ENCODE results near the gene UST.
"Not testable (repeated sequence)": the region's sequence is repeated elsewhere in the genome, so short reads cannot be mapped to it uniquely, and the experiment has no call there.

Gene UST

DNA sequence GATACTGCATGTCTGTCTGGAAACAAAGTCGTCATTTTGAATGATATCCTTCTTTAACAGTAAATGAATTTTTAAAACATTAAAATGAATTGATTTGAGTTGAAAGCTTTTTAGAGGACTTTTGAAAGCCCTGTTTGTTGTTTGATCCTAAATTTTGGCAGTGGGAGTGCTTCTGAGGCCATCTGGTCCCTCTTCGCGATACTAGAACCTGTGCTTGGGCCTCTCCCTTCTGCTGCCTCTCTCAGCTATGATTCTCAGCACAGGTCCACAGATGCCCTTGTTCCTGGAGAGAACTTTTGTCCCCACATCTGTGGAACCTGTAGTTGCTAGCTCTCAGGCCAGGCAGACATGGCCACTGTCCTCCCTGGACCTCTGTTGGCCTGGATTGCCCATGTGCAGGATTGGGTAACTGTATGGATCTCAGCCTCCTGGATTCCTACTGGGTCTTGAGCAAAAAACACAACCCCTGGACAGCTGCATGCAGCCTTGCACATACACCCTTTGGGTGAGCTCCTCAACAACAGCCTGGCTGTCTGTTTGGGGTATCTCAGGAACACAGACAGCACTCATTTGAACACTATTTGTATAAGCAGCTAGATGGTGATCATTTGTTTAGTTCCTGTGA, 21.9 kb downstream of the UST start:
- no peak for DNase-seq

DNA sequence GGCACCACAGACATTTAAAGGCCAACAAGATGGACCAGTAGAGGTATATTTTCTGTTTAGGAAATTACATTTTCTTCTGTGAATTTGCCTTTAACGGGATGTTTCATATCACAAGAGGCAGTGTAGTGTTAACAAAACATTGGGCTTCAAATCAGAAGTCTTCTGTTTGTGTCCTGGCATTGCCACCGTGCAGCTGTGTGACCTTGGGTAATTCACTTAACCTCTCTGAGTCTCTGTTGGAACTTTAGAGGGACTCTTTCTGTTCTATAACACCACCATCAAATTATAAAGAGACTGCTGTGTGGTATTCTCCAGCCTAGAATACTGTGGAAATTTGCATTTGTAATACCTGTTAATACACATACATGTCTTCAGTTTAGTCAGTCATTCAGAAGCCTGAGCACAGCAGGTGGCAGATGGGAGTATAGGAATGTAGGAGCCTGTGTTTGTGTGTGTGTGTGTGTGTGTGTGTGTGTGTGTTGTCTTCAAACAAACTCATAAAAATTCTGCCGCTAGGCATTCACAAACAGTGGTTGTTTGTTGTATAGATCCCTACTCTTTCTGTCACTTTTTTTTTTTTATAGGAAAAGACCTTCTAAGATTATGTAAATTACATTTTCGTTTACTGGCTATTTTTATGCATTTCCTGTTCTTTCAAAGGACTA, 22.6 kb downstream of the UST start:
- DNase-seq = no peak

DNA sequence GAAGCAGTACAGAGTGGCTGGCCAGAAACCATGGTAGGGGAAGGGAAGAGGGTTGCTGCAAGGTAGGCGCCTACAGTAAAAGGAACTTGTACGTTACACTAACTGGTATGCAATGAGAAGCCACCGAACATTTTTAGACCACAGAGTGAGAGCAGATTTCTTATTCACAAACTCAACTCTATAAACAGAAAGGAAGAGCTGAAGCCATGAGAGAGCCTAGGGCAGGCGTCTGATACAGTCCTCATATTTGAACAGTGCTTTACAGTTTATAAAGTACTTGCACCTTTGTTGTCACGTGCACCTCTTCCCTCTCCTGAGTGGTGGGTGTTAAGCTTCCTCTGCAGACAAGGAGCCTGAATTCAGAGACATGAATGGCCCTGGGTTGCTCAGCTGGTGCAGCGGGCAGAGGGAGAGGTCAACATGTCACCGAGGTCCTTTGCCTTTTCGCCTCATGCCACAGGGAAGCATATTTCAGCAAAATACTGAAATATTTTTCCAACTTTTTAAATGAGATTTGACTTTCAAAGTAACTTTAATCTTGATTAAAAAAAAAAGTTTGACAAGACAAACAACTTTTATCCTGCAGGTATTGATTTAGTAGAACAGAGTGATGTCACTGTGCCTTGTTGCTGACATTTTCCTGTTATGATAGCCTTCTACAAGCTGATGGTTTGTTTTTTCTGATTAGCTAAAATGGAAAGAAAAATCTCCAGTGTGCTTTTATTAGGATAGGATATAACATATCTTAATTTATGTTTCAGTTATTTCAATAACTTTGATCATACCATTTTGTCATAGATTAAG, 23.8 kb downstream of the UST start:
- DNase-seq = no peak

DNA sequence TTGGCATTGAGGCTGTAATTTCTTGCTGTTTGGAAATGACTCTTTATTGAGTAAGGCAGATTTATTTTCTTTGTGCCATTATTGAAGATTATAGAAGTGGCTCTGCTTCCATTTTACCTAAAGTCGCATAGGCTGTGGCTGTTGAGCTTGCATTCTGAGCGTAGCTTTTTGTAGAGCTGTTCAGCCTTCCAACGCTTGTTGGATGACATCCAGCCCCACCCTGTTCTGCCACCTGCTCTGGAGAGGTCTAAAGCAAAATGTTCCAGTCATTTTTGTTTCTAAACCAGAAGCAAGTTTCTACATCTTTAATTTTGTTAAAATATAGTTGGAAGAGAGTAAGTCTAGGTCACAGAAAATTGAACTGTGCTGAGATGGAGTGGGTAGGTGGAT, 24.4 kb downstream of the UST start:
- no peak for DNase-seq

DNA sequence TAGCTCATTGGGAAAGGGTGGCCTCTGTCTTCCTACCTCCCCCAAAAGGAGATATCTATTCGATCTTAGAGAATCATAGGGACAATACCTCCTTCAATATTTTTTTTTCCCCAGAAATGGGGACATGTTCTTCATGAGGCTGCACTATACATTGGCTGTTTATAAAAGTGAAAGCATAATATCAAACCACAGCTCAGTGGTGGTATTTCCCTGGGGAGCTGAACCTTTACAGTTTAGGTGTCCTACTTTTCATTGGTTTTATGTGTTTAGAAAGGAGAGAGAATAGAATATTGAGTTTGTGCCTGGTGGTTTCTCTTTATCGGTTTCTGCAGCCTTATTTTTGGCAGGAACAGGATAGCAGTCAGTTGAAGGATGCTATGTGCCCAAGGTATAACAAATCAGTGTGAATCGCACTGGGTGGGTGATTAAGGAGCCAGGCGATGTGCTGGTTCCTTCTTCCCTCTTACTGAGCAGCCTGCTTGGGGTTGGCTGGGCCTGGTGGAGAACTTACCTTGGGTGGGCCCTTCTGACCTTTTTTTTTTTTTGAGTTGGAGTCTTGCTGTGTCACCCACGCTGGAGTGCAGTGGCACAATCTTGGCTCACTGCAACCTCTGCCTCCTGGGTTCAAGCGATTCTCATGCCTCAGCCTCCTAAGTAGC, 25.2 kb downstream of the UST start:
- peak; percentile 15 for DNase-seq

DNA sequence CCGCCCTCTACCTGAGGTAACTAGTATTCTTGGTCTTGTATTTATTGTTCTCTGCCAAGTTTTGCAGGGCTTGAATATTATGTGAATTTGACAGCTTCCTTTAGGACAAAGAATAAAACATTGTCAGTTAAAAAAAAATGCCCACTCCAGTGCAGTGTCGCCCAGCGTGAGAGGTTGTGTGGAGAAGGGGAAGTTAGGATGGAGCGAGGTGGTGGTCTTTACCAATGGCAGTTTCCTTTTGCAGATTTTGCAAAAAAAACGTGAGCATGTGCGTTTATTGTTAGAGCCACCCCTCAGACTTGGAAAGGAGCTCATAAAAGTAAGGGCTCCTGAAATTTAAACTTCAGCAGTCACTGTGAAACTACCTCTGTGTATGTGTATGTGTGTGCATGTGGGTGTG, 28.3 kb downstream of the UST start:
- no peak for DNase-seq

DNA sequence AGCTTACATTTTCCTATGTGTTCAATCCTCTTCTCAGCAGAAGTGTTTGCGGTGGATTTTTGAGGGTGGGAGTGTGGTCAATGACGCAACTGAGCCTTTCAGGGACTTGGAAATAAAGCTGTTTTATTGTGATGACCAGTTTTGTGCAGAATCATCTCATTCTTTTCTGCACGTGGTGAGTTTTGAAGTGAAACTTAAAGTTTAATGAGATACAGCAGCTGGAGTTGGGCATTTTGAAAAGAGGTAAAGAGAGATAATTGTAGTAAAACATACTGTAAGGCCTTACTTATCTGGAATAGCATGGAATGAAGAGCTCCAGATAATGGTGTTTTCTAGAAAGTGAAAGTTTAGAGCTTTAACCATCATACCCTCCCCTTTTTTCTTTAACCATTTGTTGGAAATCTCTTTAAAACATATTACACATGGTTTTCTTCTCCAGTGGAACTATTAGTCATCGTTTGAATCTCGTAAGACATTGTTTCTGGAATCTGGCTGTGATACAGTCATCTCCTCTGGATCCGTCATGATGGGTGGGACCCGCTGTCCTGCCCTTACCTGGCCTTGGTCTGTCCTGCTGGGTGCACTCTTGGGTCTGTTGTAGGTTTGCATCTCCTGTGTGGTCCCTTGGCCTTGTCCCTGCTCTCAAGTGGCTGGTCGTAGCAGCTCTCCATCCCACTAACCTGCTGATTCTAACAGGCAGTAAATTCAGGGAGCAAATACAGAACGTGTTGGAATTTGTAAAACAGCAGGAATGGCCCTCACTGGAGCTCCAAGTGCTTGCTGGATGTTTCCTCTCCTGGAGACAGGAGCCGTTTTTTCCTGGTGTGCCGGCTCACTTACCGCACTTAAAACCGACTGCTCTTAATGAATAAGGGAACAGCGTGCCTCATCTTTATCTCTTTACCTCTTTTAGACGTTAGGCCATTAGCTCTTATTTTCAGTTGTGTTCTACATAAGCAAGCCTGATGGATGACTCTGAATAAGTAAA, 29.8 kb downstream of the UST start:
- DNase-seq = no peak

DNA sequence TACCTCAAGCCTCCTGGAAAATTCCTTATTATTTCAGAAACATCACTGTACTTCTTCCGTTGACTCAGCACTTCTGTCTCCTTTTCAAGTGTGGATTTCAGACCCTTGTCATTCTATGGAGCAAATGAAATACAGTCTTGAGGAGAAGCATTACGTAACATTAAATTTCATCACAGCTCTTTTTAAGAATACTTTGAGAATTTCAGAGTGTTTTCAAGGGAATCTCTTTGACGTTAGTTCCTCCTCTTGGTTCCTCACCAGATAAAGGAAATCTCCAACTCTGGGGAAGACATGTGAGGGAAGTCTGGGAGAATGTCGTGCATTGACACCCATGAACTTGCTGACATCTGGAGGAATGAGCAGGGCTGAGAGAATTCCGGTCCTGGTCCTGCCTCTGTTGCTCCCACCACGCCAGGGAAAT, 32.3 kb downstream of the UST start:
- DNase-seq = no peak

DNA sequence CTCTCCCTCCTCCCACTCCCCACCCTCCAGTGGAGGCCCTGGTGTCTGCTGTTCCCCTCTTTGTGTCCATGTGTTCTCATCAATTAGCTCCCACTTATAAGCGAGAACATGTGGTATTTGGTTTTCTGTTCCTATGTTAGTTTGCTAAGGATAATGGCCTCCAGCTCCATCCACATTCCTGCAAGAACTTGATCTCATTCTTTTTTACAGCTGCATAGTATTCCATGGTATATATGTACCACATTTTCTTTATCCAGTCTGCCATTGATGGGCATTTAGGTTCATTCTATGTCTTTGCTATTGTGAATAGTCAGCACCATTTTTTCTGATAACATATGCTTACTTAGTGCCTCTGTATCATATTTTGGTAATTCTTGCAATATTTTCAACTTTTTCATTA, 33.6 kb downstream of the UST start:
- not testable (repeated sequence) for DNase-seq

DNA sequence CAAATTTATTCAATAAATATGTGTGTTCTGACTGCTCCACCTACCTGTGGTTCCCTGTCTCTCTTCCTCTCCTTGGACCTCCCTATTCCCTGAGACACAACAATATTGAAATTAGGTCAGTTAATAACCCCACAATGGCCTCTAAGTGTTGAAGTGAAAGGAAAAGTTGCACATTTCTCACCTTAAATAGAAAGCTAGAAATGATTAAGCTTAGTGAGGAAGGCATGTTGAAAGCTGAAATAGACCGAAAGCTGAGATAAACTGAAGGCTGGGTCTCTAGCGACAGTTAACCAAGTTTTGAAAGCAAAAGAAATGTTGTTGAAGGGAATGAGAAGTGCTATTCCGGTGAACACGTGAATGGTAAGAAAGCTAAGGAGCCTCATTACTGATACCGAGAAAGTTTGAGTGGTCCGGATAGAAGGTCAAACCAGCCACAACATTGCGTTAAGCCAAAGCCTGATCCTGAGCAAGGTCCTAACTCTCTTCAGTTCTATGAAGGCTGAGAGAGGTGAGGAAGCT, 34.1 kb downstream of the UST start:
- DNase-seq = peak; percentile 23

DNA sequence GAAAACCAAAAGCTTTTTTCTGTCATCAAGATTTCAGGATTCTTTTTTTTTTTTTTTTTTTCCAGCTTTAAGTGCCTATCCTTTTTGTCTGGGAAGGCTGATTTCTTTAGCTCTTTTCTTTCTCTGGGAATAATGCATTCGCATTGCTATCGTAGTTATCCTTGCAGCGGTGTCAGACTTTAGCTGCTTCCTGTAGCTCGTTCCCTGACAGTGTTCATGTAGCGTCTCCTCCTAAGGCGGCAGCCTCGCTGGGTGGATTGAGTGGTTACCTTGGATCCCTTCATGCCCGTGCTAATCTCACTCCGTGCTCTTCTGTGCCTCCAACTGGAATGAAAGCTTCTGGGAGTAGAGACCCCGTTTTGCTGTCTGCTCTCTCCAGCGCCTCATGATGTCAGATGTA, 43.1 kb downstream of the UST start:
- DNase-seq = no peak

DNA sequence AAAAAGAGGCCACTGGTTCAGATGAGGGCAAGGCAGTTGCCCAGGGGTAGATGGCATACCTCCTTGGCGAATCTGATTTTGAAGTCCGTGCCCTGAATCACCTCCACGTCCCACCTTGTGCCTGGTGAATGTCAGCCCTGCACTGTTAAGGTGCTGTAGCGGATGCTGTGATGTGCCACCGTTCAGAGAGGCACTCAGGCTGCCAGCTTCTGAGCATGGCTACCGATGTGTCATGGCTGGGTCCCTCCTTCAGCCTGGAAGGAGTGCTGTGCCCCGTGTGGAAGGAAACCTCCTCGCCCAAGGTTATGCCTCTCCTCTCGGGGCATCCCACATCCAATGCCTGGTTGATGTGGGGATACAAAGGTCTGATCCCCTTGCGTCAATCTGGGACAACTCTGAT, 43.6 kb downstream of the UST start:
- DNase-seq = no peak

DNA sequence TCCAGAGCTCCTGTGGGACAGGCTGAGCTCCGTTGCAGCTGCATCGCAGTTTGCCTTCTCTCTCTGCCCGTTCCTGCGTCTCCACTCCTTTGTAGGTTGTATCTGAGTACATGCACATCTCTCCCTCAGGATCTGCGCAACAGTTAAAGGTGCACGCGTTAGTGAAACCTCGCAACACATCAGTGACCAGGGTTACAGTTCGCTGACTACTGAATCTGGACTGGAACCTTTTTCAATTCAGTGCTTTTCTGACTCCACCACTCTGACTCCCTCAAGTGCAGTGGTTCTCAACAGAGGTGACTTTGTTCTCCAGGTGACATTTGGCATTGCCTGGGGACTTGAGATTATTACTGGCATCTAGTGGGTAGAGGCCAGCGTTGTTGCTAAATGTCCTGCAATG, 44.0 kb downstream of the UST start:
- no peak for DNase-seq

DNA sequence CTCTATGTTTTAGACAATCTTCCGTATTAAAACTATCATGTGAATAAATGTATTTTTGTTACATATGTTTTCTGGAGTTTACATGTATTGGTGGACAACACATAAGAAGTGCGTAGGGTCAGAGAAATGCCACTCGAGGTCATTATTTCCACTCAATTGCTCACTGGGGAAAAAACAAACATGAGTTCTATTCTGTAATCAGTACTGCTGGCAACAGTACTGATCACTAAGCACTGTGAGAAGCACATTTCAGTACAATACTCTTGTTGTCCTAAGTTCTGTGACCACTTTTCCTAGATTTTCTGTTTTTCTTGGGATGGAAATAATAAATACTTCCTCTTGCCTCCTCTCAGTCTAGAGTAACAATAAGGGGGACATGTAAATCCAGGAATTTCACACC, 44.5 kb downstream of the UST start:
- DNase-seq = no peak

DNA sequence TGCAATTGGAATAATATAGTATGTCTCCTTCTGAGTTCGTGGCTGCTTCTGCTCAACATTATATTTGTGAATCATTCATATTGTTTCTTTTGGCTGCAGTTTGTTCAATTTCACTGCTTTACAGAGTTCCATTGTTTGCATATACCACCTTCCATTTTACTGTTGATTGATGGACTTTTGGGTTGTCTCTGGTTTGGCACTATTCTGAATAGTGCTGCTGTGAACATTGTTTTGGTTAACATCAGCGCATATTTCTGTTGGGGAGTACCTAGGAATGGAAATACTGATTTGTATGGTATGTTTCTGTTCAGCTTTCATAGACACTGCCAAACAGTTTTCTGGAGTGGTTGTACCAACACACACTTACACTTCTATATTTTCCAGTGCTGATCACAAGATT, 46.9 kb downstream of the UST start:
- no peak for DNase-seq

DNA sequence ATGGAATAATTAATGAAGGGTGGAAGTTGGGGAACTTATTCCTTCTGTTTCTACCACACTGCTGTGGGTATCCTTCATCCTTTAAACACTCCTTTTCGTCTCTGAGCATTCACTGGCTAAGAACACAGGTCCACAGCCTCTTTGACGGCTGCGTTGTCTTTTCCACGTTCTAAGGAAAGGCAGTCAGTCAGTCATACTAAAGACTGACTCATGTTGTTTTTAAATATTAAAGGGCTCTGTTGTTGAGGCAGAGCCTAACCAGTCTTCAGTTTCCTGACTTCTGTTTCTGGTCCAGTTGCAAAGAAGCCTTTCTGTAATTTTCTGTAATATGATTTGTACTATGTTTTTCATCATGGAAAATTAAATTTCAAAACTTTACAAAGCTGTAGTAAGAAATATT, 48.0 kb downstream of the UST start:
- DNase-seq = no peak

DNA sequence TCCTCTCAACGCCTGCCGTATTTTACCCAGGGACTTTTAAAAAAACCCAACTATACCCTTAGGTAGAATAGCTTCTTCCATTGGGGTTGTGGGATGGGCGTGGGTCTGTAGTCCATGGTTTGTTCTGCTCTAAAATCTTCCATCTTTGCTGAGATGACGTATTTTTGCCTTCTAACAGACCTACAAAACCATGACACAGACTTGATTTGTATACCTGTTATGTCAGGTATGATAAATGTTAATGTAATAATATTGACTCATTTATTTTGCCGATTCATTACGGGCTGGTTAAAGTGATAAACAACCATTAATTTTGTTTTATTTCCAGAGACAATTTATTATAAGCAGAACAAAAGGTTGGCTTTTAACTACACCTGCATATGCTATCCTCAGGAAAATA, 48.7 kb downstream of the UST start:
- DNase-seq = no peak

DNA sequence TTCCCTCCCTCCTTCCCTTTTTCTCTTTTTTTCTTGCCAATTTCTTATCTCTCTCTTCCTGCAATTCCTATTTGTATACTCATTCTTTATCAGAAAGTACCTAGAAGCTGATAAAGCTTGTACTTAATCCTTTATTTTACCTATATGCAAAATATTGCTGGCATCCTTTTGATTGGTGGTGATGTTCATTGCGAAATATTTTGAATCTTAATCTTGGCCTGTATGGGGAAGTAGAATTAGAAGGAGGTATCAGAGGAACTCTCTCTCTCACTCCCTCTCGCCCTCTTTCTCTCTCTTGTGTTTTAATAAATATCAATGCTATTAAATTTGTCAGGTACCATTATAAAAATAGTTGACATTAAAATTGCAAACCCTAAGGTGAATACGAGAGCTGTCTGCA, 52.8 kb downstream of the UST start:
- DNase-seq = no peak

DNA sequence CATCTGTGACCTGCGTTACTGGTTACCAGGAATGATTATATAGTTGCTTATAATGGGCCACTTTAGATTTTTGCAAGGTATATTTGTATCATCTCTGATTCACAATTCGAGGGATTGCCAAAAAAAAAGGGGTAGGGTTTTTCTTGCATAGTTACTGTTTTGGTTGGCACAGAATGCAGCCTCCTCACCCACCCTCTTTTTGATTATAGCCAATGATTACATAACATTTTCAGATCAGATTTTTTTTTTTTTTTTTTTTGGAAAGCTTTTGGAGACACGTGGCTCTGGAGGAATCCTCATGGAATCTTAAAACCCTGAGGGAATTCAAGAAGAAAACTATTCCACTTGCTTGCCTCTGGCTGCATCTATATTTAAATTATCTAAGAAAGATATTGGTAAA, 53.7 kb downstream of the UST start:
- no peak for DNase-seq

DNA sequence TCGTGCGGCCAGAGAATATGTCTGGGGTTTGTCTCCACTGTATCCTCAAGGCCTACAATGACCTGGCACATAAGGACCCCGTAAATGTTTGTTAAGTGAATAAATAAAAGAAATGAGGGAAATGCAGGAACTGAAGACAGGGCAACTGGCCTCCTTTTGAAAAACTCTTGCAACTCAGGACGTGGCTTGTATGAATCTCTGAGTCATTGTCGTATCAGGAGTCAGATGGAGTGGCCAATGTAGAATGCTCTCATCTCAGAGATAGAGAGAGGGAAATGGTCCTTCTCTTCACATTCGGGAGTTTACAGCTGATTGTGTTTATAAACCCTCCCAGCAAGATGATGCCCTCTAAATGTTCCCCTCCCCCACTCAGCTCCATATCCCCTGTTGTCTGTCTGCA, 57.1 kb downstream of the UST start:
- DNase-seq = no peak

DNA sequence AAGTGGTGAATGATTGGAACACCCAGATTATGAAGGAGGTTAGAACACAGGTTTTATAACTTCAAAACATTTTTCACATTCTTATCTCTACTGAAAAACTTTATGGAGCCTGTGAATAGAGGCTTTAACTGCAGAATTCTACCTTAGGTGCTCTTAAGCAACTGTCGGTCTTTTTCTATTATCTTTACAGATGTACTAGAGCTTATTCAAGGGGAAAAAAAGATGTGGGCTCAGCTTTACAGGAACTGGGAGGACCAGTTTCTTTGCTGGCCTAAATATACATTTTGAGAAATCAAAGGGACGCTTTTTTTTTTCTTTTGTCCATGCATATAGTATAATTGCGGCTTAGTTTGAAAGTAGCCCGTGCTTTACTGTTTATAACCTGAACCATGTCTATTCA, 58.9 kb downstream of the UST start:
- no peak for DNase-seq

DNA sequence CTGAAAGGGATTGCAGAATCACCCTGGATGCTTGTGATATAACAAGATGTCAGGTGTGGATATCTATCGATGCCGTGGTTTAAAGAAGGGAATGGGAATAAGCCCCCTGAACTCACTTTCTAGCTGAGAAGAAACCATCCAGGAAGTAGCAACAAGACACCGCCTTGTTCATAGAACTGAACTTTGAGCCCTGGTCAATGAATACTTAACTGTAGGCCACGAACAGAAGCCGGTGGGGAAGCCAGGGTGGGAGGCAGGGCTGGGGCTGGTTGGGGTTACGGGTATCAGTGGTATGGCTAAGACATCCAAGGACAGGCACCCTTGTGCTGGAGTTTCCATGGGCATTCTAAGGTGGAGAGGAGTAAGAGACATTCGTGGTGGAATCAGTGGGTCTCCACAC, 61.0 kb downstream of the UST start:
- no peak for DNase-seq
